HCT116 (cell line): ENCODE data around the gene IL4.

Experiments used
- CTCF ChIP-seq, 3 experiments: fragments of 200-600 bp in 1 of 3; sonication (generic) in 1 of 3; IDR thresholded peaks in 2 of 3; conservative IDR thresholded peaks in 1 of 3; 2 replicates each; pipeline ENCODE4 v1.5.1; 2012 to 2017; ENCODE audit warnings: low read depth in 2 of 3, low read length in 2 of 3, antibody characterized with exemption in 1 of 3, borderline replicate concordance in 1 of 3, control low read depth in 1 of 3, mild to moderate bottlenecking in 1 of 3, mixed read lengths in 1 of 3, mixed run types in 1 of 3, moderate library complexity in 1 of 3; ENCODE audit not compliant: insufficient read depth in 1 of 3
- EZH2 ChIP-seq: fragments of 200-600 bp; sonication (generic); IDR thresholded peaks from 2 replicates; pipeline ENCODE4 v1.6.1; 2017; ENCODE audit warnings: antibody characterized with exemption, mixed run types
- EZH2phosphoT487 ChIP-seq: fragments of 200-600 bp; IDR thresholded peaks from 2 replicates; pipeline ENCODE4 v1.6.1; 2018; ENCODE audit warnings: antibody characterized with exemption, borderline replicate concordance
- MAX ChIP-seq: IDR thresholded peaks from 2 replicates; pipeline ENCODE4 v1.6.1; 2012
- POLR2A ChIP-seq: IDR thresholded peaks from 2 replicates; pipeline ENCODE4 v1.7.0; 2011; ENCODE audit warnings: borderline replicate concordance; ENCODE audit not compliant: insufficient read depth, insufficient read length; ENCODE audit errors: extremely low read depth
- ZNF274 ChIP-seq: fragments of 200-500 bp; sonication (Bioruptor generic); IDR thresholded peaks from 2 replicates; pipeline ENCODE4 v1.6.1; 2014; ENCODE audit warnings: mild to moderate bottlenecking, low read depth, low read length, inconsistent platforms

DNA sequence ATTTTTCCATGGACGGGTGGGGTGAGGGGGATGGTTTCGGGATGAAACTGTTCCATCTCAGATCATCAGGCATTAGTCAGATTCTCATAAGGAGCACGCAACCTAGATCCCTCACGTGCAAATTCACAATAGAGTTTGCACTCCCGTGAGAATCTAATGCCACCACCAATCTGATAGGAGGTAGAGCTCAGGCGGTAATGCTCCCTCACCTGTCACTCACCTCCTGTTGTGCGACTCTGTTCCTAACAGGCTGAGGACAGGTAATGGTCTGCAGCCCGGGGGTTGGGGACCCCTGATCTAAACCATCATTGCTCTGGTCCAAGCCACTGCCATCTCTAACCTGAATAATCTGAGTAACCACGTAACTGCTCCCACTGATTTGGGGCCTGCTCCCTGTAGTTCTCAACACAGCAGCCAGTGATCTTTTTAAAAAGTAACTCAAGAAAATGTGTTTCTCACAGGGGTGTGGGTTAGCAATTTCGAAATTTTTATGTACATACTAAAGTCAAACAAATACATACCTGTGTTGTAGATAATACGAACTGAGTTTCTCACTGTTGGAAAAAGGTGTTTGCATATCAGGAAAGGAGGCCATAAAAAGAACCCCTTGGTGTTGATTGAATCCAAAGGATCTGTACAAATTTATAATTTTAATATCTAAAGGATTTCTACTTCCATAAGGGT is 27.1 kb upstream of the IL4 start:
- TF ChIP-seq POLR2A (no peak), EZH2phosphoT487 (no peak), CTCF (IDR thresholded peaks at IDR 0.05 in 2 of 3, conservative IDR thresholded peaks at IDR 0.05 in 1 of 3; ENCODE audit: borderline replicate concordance in 1 of 3, insufficient read depth in 1 of 3, low read depth in 2 of 3, low read length in 2 of 3) (no peak), MAX (no peak), EZH2 (no peak), ZNF274 (no peak)
